ENCODE results near the gene GLCE.
"Not testable (repeated sequence)": the region's sequence is repeated elsewhere in the genome, so short reads cannot be mapped to it uniquely, and the experiment has no call there.

Gene GLCE

GRCh38 chr15:69138963-69139362 lies 21.5 kb upstream of the GLCE start:
- DNase-seq: no peak

GRCh38 chr15:69140306-69140705 lies 20.1 kb upstream of the GLCE start:
- DNase-seq: no peak

- DNase-seq: no peak
Observed at GRCh38 chr15:69141286-69141701, 19.1 kb upstream of the GLCE start.

GRCh38 chr15:69141833-69142232 lies 18.6 kb upstream of the GLCE start:
- DNase-seq: no peak

- no peak for DNase-seq
Observed at GRCh38 chr15:69143756-69144436, 16.5 kb upstream of the GLCE start.

- no peak for DNase-seq
Observed at GRCh38 chr15:69144530-69144929, 15.9 kb upstream of the GLCE start.

- no peak for DNase-seq
Observed at GRCh38 chr15:69145149-69145693, 15.2 kb upstream of the GLCE start.

- peak; percentile 52 for DNase-seq
Observed at GRCh38 chr15:69145694-69146492, 14.5 kb upstream of the GLCE start.

- no peak for DNase-seq
Observed at GRCh38 chr15:69146724-69147435, 13.6 kb upstream of the GLCE start.

- DNase-seq: no peak
Observed at GRCh38 chr15:69148465-69148864, 12.0 kb upstream of the GLCE start.

GRCh38 chr15:69149163-69149562 lies 11.3 kb upstream of the GLCE start:
- DNase-seq: no peak

- DNase-seq: no peak
Observed at GRCh38 chr15:69149803-69150202, 10.6 kb upstream of the GLCE start.

- DNase-seq: no peak
Observed at GRCh38 chr15:69150336-69150735, 10.1 kb upstream of the GLCE start.

GRCh38 chr15:69150841-69151240 lies 9.6 kb upstream of the GLCE start:
- DNase-seq: no peak

- DNase-seq: no peak
Observed at GRCh38 chr15:69153046-69153445, 7.4 kb upstream of the GLCE start.

GRCh38 chr15:69153587-69153986 lies 6.8 kb upstream of the GLCE start:
- not testable (repeated sequence) for DNase-seq

GRCh38 chr15:69154078-69154477 lies 6.4 kb upstream of the GLCE start:
- DNase-seq: no peak

- no peak for DNase-seq
Observed at GRCh38 chr15:69154684-69155083, 5.8 kb upstream of the GLCE start.

- DNase-seq: no peak
Observed at GRCh38 chr15:69156736-69157381, 3.6 kb upstream of the GLCE start.

- no peak for DNase-seq
Observed at GRCh38 chr15:69158201-69158842, 2.1 kb upstream of the GLCE start.

- no peak for DNase-seq
Observed at GRCh38 chr15:69158843-69159240, 1.6 kb upstream of the GLCE start.

GRCh38 chr15:69159805-69160140 lies 662 bp upstream of the GLCE start:
- no peak for DNase-seq

All from MV-4-11 (cell line).